BLaER1 treated with 17β-estradiol and CSF1 and Interleukin-3, amounts not matched to agents 10 nM and 100 nM (cell line): ENCODE measurements around the gene CLTC.

Experiments
- H3K27ac ChIP-seq, 11 experiments: shearing (Covaris generic); formaldehyde crosslinking; 2 replicates each; pipeline ENCODE4 v1.8.1; 2022
- H3K27me3 ChIP-seq, 11 experiments: shearing (Covaris generic); formaldehyde crosslinking; 2 replicates each; pipeline ENCODE4 v1.8.1; 2022
- H3K36me3 ChIP-seq, 11 experiments: shearing (Covaris generic); formaldehyde crosslinking; 2 replicates each; pipeline ENCODE4 v1.8.1; 2022
- H3K4me1 ChIP-seq, 10 experiments: shearing (Covaris generic); formaldehyde crosslinking; 2 replicates each; pipeline ENCODE4 v1.8.1; 2022
- H3K4me2 ChIP-seq, 11 experiments: shearing (Covaris generic); formaldehyde crosslinking; 2 replicates each; pipeline ENCODE4 v1.8.1; 2022
- H3K4me3 ChIP-seq, 10 experiments: shearing (Covaris generic); formaldehyde crosslinking; 2 replicates each; pipeline ENCODE4 v1.8.1; 2022
- H3K9ac ChIP-seq, 11 experiments: shearing (Covaris generic); formaldehyde crosslinking; 2 replicates each; pipeline ENCODE4 v1.8.1; 2022
- H3K9me3 ChIP-seq, 11 experiments: shearing (Covaris generic); formaldehyde crosslinking; replicated peaks in 1 of 11; 2 replicates each; pipeline ENCODE4 v1.8.1; 2022
- H4K20me1 ChIP-seq, 11 experiments: shearing (Covaris generic); formaldehyde crosslinking; 2 replicates each; pipeline ENCODE4 v1.8.1; 2022
- Cebpa-rat ChIP-seq, 11 experiments: shearing (Covaris generic); IDR thresholded peaks; 2 replicates each; pipeline ENCODE4 v1.8.1; 2022

The CLTC gene

GRCh38 chr17:59675231-59675630 lies 55.5 kb downstream of the CLTC start:
- Histone ChIP-seq H4K20me1 (peaks cover 0 to 100% (median 24%) of the 10 kb centered on the region in 11 experiments; a peak in 13 of 22 replicates), H3K27me3 (no peaks in the 10 kb centered on the region), H3K4me1 (peaks cover 0 to 54% (median 3%) of the 10 kb centered on the region in 10 experiments; a peak in 12 of 20 replicates), H3K9me3 (no peaks in the 10 kb centered on the region), H3K4me2 (peak overlapping the region in 2 of 11 experiments; percentile 21 to 46; a peak in 2 of 22 replicates), H3K27ac (no peak overlapping the region), H3K9ac (peak overlapping the region in 1 of 11 experiments; percentile 44; a peak in 1 of 22 replicates), H3K4me3 (no peak overlapping the region), H3K36me3 (peaks cover 91 to 100% (median 97%) of the 10 kb centered on the region in 11 experiments)
- no peak for TF ChIP-seq Cebpa-rat (IDR thresholded peaks at IDR 0.05)

- peaks cover 0 to 100% (median 19%) of the 10 kb centered on the region in 11 experiments; a peak in 13 of 22 replicates for H4K20me1 ChIP-seq
- no peak overlapping the region for H3K27ac ChIP-seq
- no peaks in the 10 kb centered on the region for H3K9me3 ChIP-seq
- H3K27me3 ChIP-seq = no peaks in the 10 kb centered on the region
- no peak for TF ChIP-seq Cebpa-rat (IDR thresholded peaks at IDR 0.05)
- H3K36me3 ChIP-seq = peaks cover 91 to 100% (median 97%) of the 10 kb centered on the region in 11 experiments
- no peak overlapping the region for H3K9ac ChIP-seq
- H3K4me3 ChIP-seq = no peak overlapping the region
- no peak overlapping the region for H3K4me2 ChIP-seq
- H3K4me1 ChIP-seq = peaks cover 0 to 39% (median 2%) of the 10 kb centered on the region in 10 experiments; a peak in 7 of 20 replicates
Measured at GRCh38 chr17:59676716-59677115, 57.0 kb downstream of the CLTC start.

- H4K20me1 ChIP-seq = peaks cover 0 to 100% (median 17%) of the 10 kb centered on the region in 11 experiments; a peak in 14 of 22 replicates
- no peaks in the 10 kb centered on the region for H3K9me3 ChIP-seq
- peaks cover 98 to 100% (median 100%) of the 10 kb centered on the region in 11 experiments for H3K36me3 ChIP-seq
- H3K27me3 ChIP-seq = no peaks in the 10 kb centered on the region
- peaks cover 0 to 21% (median 2%) of the 10 kb centered on the region in 10 experiments; a peak in 7 of 20 replicates for H3K4me1 ChIP-seq
- no peak overlapping the region for H3K4me3 ChIP-seq
- H3K9ac ChIP-seq = no peak overlapping the region
- TF ChIP-seq Cebpa-rat (IDR thresholded peaks at IDR 0.05) = no peak
- no peak overlapping the region for H3K4me2 ChIP-seq
- no peak overlapping the region for H3K27ac ChIP-seq
Measured at GRCh38 chr17:59678918-59679317, 59.2 kb downstream of the CLTC start.

- Histone ChIP-seq H3K27me3 (no peaks in the 10 kb centered on the region), H3K36me3 (peaks cover 98 to 100% (median 100%) of the 10 kb centered on the region in 11 experiments), H3K27ac (no peak overlapping the region), H3K4me3 (no peak overlapping the region), H3K4me2 (no peak overlapping the region), H3K9ac (no peak overlapping the region), H3K9me3 (no peaks in the 10 kb centered on the region), H3K4me1 (peaks cover 0 to 7% (median under 1%) of the 10 kb centered on the region in 10 experiments; a peak in 7 of 20 replicates), H4K20me1 (peaks cover 4 to 100% (median 30%) of the 10 kb centered on the region in 11 experiments; a peak in 15 of 22 replicates)
- TF ChIP-seq Cebpa-rat (IDR thresholded peaks at IDR 0.05) = no peak
Measured at GRCh38 chr17:59680314-59680713, 60.6 kb downstream of the CLTC start.

- Histone ChIP-seq H3K27me3 (no peaks in the 10 kb centered on the region), H3K4me2 (no peak overlapping the region), H3K9me3 (no peaks in the 10 kb centered on the region), H3K9ac (no peak overlapping the region), H3K27ac (no peak overlapping the region), H3K4me1 (0 out of 20 replicates have a peak, but pooled peaks cover 0 to 5% (median 0%) of the 10 kb centered on the region in 10 experiments), H3K36me3 (peaks cover 98 to 100% (median 100%) of the 10 kb centered on the region in 11 experiments), H4K20me1 (peaks cover 19 to 100% (median 50%) of the 10 kb centered on the region in 11 experiments; a peak in 20 of 22 replicates), H3K4me3 (no peak overlapping the region)
- TF ChIP-seq Cebpa-rat (IDR thresholded peaks at IDR 0.05) = no peak
Measured at GRCh38 chr17:59683283-59683682, 63.6 kb downstream of the CLTC start.

- Histone ChIP-seq H4K20me1 (peaks cover 26 to 100% (median 66%) of the 10 kb centered on the region in 11 experiments; a peak in 20 of 22 replicates), H3K27me3 (no peaks in the 10 kb centered on the region), H3K9me3 (no peaks in the 10 kb centered on the region), H3K27ac (no peak overlapping the region), H3K9ac (no peak overlapping the region), H3K4me3 (no peak overlapping the region), H3K4me2 (no peak overlapping the region), H3K4me1 (0 out of 20 replicates have a peak, but pooled peaks cover 0 to 5% (median 0%) of the 10 kb centered on the region in 10 experiments), H3K36me3 (peaks cover 98 to 100% (median 100%) of the 10 kb centered on the region in 11 experiments)
- no peak for TF ChIP-seq Cebpa-rat (IDR thresholded peaks at IDR 0.05)
Measured at GRCh38 chr17:59684967-59685366, 65.3 kb downstream of the CLTC start.

- Histone ChIP-seq H3K36me3 (peaks cover 99 to 100% (median 100%) of the 10 kb centered on the region in 11 experiments), H3K9me3 (no peaks in the 10 kb centered on the region), H3K27ac (no peak overlapping the region), H3K27me3 (no peaks in the 10 kb centered on the region), H3K4me3 (no peak overlapping the region), H3K4me2 (no peak overlapping the region), H4K20me1 (peaks cover 45 to 100% (median 84%) of the 10 kb centered on the region in 11 experiments; a peak in 21 of 22 replicates), H3K4me1 (0 out of 20 replicates have a peak, but pooled peaks cover 0 to 5% (median 0%) of the 10 kb centered on the region in 10 experiments), H3K9ac (no peak overlapping the region)
- TF ChIP-seq Cebpa-rat (IDR thresholded peaks at IDR 0.05) = no peak
Measured at GRCh38 chr17:59688008-59688407, 68.3 kb downstream of the CLTC start.

- no peaks in the 10 kb centered on the region for H3K9me3 ChIP-seq
- H3K4me3 ChIP-seq = no peak overlapping the region
- no peak overlapping the region for H3K9ac ChIP-seq
- peaks cover 47 to 100% (median 84%) of the 10 kb centered on the region in 11 experiments for H4K20me1 ChIP-seq
- no peak overlapping the region for H3K27ac ChIP-seq
- H3K4me2 ChIP-seq = no peak overlapping the region
- TF ChIP-seq Cebpa-rat (IDR thresholded peaks at IDR 0.05) = no peak
- H3K4me1 ChIP-seq = 0 out of 20 replicates have a peak, but pooled peaks cover 0 to 5% (median 0%) of the 10 kb centered on the region in 10 experiments
- H3K27me3 ChIP-seq = no peaks in the 10 kb centered on the region
- H3K36me3 ChIP-seq = peaks cover 99 to 100% (median 100%) of the 10 kb centered on the region in 11 experiments
Measured at GRCh38 chr17:59688496-59688895, 68.8 kb downstream of the CLTC start.

GRCh38 chr17:59693582-59693981 lies 73.9 kb downstream of the CLTC start:
- Histone ChIP-seq H3K36me3 (peaks cover 99 to 100% (median 100%) of the 10 kb centered on the region in 11 experiments), H3K27me3 (no peaks in the 10 kb centered on the region)

More at GRCh38 chr17:59693582-59693981, 73.9 kb downstream of the CLTC start:
- no peak for TF ChIP-seq Cebpa-rat (IDR thresholded peaks at IDR 0.05)
- H3K9ac ChIP-seq = no peak overlapping the region
- H3K9me3 ChIP-seq = no peaks in the 10 kb centered on the region
- H3K4me1 ChIP-seq = peaks cover 0 to 11% (median 0%) of the 10 kb centered on the region in 10 experiments; a peak in 2 of 20 replicates
- H3K4me2 ChIP-seq = no peak overlapping the region
- no peak overlapping the region for H3K27ac ChIP-seq
- H4K20me1 ChIP-seq = peaks cover 71 to 100% (median 93%) of the 10 kb centered on the region in 11 experiments; a peak in 21 of 22 replicates
- H3K4me3 ChIP-seq = no peak overlapping the region
